ENCODE data around the gene PRKCSH.
A peak's percentile ranks its signal among the peaks of the same experiment; 100 is the strongest.
"Not testable (repeated sequence)": the region's sequence is repeated elsewhere in the genome, so short reads cannot be mapped to it uniquely, and the experiment has no call there.

The PRKCSH gene

GRCh38 chr19:11451327-11451870 is 16.0 kb downstream of the PRKCSH start:
- DNase-seq = no peak

- DNase-seq = no peak
These were observed 16.6 kb downstream of the PRKCSH start for GRCh38 chr19:11451871-11452619.

- no peak for DNase-seq
These were observed 17.3 kb downstream of the PRKCSH start for GRCh38 chr19:11452620-11453310.

- DNase-seq = no peak
These were observed 18.3 kb downstream of the PRKCSH start for GRCh38 chr19:11453468-11454341.

- not testable (repeated sequence) for DNase-seq
These were observed 19.8 kb downstream of the PRKCSH start for GRCh38 chr19:11455233-11455554.

- DNase-seq = no peak
These were observed 21.2 kb downstream of the PRKCSH start for GRCh38 chr19:11456659-11457058.

GRCh38 chr19:11457115-11457514 is 21.7 kb downstream of the PRKCSH start:
- no peak for DNase-seq

- DNase-seq = no peak
These were observed 22.4 kb downstream of the PRKCSH start for GRCh38 chr19:11457831-11458230.

GRCh38 chr19:11458236-11458900 is 22.9 kb downstream of the PRKCSH start:
- DNase-seq = no peak

GRCh38 chr19:11458912-11459311 is 23.5 kb downstream of the PRKCSH start:
- not testable (repeated sequence) for DNase-seq

GRCh38 chr19:11460207-11460606 is 24.8 kb downstream of the PRKCSH start:
- DNase-seq = no peak

- DNase-seq = no peak
These were observed 26.0 kb downstream of the PRKCSH start for GRCh38 chr19:11461453-11461852.

- peak; percentile 67 for DNase-seq
These were observed 28.0 kb downstream of the PRKCSH start for GRCh38 chr19:11463391-11463790.

- no peak for DNase-seq
These were observed 29.2 kb downstream of the PRKCSH start for GRCh38 chr19:11464333-11465265.

- DNase-seq = no peak
These were observed 30.2 kb downstream of the PRKCSH start for GRCh38 chr19:11465600-11465999.

GRCh38 chr19:11468266-11468845 is 32.9 kb downstream of the PRKCSH start:
- DNase-seq = not testable (repeated sequence)

GRCh38 chr19:11473725-11474124 is 38.3 kb downstream of the PRKCSH start:
- DNase-seq = no peak

- not testable (repeated sequence) for DNase-seq
These were observed 39.9 kb downstream of the PRKCSH start for GRCh38 chr19:11475343-11475742.

GRCh38 chr19:11475861-11476260 is 40.4 kb downstream of the PRKCSH start:
- no peak for DNase-seq

- DNase-seq = no peak
These were observed 43.0 kb downstream of the PRKCSH start for GRCh38 chr19:11478167-11479089.

Measured in activated effector memory CD4-positive, alpha-beta T cell treated with anti-CD3 and anti-CD28 coated beads, Interleukin-2, amount 50 U/mL, for 16 hours (primary cell).